GM12892 (cell line): Measurements from ENCODE around the gene HNRNPC.

Experiments used
- POLR2A ChIP-seq: IDR thresholded peaks from 2 replicates; pipeline ENCODE4 v1.6.1; 2011; ENCODE audit warnings: low read depth, low read length, control low read depth
- POLR2AphosphoS5 ChIP-seq: IDR thresholded peaks from 2 replicates; pipeline ENCODE4 v1.6.1; 2011; ENCODE audit warnings: low read depth, low read length, control low read depth
- TAF1 ChIP-seq: IDR thresholded peaks from 2 replicates; pipeline ENCODE4 v1.6.1; 2011; ENCODE audit warnings: low read depth, mild to moderate bottlenecking, control low read depth, low read length, borderline replicate concordance

DNA sequence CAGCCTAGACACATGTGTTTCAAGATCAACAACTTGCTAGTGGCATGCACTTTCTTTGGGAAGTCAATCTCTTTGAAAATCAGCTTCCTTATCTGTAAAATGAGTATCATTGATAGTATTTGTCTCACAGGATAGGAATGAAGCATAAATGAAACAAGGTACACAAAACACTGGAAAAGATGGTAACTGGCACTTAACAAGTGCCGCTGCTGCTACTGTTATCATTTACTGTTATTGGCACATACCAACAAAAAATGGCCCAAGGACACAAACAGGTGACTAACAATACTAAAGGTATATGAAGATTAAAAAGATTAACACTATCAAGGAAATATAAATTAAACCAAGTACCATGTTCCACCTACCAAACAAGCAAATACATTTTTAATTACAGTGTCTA lies 20.9 kb downstream of the HNRNPC start:
- no peak for TF ChIP-seq TAF1
- TF ChIP-seq POLR2AphosphoS5: no peak
- TF ChIP-seq POLR2A: no peak; the same call in 1 of the 2 replicates
